ENCODE data around the gene FSD1. TPM values are rescaled to one million over a fixed set of nuclear protein-coding genes. Genes with fewer than 3 reads are reported as not detected.

The FSD1 gene
- polyA plus RNA-seq, 1 donor from 2014 or later: 114 TPM

- H3K79me2 ChIP-seq (replicated peaks; ENCODE audit: insufficient read depth, low read length): no peaks in the 10 kb centered on the region
- no peaks in the 10 kb centered on the region for H3K9me2 ChIP-seq (ENCODE audit: insufficient read depth, low read length)
- no peak overlapping the region for H3K4me2 ChIP-seq (ENCODE audit: low read length)
- H3K9me3 ChIP-seq (ENCODE audit: low read length): no peaks in the 10 kb centered on the region
- H3K9ac ChIP-seq (ENCODE audit: low read length): no peak overlapping the region
- H4K20me1 ChIP-seq (ENCODE audit: insufficient read depth): no peaks in the 10 kb centered on the region
- no peak for TF ChIP-seq RAD21 (conservative IDR thresholded peaks at IDR 0.05)
- TF ChIP-seq SMC3 (conservative IDR thresholded peaks at IDR 0.05; ENCODE audit: poor library complexity): no peak
- no peak for TF ChIP-seq POLR2AphosphoS5 (IDR thresholded peaks at IDR 0.05)
- TF ChIP-seq EP300 (conservative IDR thresholded peaks at IDR 0.05; ENCODE audit: poor library complexity, severe bottlenecking): no peak
- no peak overlapping the region for H3K27ac ChIP-seq (ENCODE audit: low read length)
- H3K4me3 ChIP-seq (ENCODE audit: low read length): no peak overlapping the region
- H3F3A ChIP-seq (ENCODE audit: insufficient read depth, low read length, poor library complexity, severe bottlenecking): no peaks in the 10 kb centered on the region
- no peak overlapping the region for H2AFZ ChIP-seq (ENCODE audit: low read depth, low read length)
- no peaks in the 10 kb centered on the region for H3K36me3 ChIP-seq (ENCODE audit: insufficient read depth, low read length)
- no peaks in the 10 kb centered on the region for H3K27me3 ChIP-seq (ENCODE audit: insufficient read depth, low read depth, low read length)
Observed at GRCh38 chr19:4369109-4369887, 64.9 kb downstream of the FSD1 start.

- Histone ChIP-seq H3K9me2 (ENCODE audit: insufficient read depth, low read length) (no peaks in the 10 kb centered on the region), H3F3A (ENCODE audit: insufficient read depth, low read length, poor library complexity, severe bottlenecking) (no peaks in the 10 kb centered on the region), H3K9ac (ENCODE audit: low read length) (no peak overlapping the region), H4K20me1 (ENCODE audit: insufficient read depth) (no peaks in the 10 kb centered on the region), H2AFZ (ENCODE audit: low read depth, low read length) (no peak overlapping the region), H3K27me3 (ENCODE audit: insufficient read depth, low read depth, low read length) (no peaks in the 10 kb centered on the region), H3K4me3 (ENCODE audit: low read length) (no peak overlapping the region), H3K27ac (ENCODE audit: low read length) (no peak overlapping the region), H3K79me2 (replicated peaks; ENCODE audit: insufficient read depth, low read length) (no peaks in the 10 kb centered on the region), H3K4me2 (ENCODE audit: low read length) (no peak overlapping the region), H3K9me3 (ENCODE audit: low read length) (no peaks in the 10 kb centered on the region), H3K36me3 (ENCODE audit: insufficient read depth, low read length) (no peaks in the 10 kb centered on the region)
- TF ChIP-seq POLR2AphosphoS5 (IDR thresholded peaks at IDR 0.05): no peak
- peak; percentile 36 for TF ChIP-seq CTCF (IDR thresholded peaks at IDR 0.05; ENCODE audit: poor library complexity, severe bottlenecking)
- peak; percentile 43 for TF ChIP-seq SMC3 (conservative IDR thresholded peaks at IDR 0.05; ENCODE audit: poor library complexity)
Observed at GRCh38 chr19:4369888-4370260, 65.5 kb downstream of the FSD1 start.

GRCh38 chr19:4370418-4371041 lies 66.1 kb downstream of the FSD1 start:
- no peak for TF ChIP-seq MXI1 (conservative IDR thresholded peaks at IDR 0.05; ENCODE audit: poor library complexity, severe bottlenecking)
- no peak for TF ChIP-seq EZH2 (IDR thresholded peaks at IDR 0.05; ENCODE audit: borderline replicate concordance, insufficient read depth, low read length, poor library complexity, severe bottlenecking)
- TF ChIP-seq SMC3 (conservative IDR thresholded peaks at IDR 0.05; ENCODE audit: poor library complexity): no peak
- TF ChIP-seq EP300 (conservative IDR thresholded peaks at IDR 0.05; ENCODE audit: poor library complexity, severe bottlenecking): no peak
- no peak for TF ChIP-seq REST (IDR thresholded peaks at IDR 0.05; ENCODE audit: borderline replicate concordance)
- TF ChIP-seq RAD21 (conservative IDR thresholded peaks at IDR 0.05): no peak
- no peak for TF ChIP-seq POLR2AphosphoS5 (IDR thresholded peaks at IDR 0.05)
- no peak for TF ChIP-seq CTCF (IDR thresholded peaks at IDR 0.05; ENCODE audit: poor library complexity, severe bottlenecking)
- TF ChIP-seq TAF1 (IDR thresholded peaks at IDR 0.05; ENCODE audit: low read depth): no peak
- H3K79me2 ChIP-seq (replicated peaks; ENCODE audit: insufficient read depth, low read length): no peaks in the 10 kb centered on the region
- no peaks in the 10 kb centered on the region for H4K20me1 ChIP-seq (ENCODE audit: insufficient read depth)
- no peak overlapping the region for H3K27ac ChIP-seq (ENCODE audit: low read length)
- H3K36me3 ChIP-seq (ENCODE audit: insufficient read depth, low read length): no peaks in the 10 kb centered on the region
- H3K9me3 ChIP-seq (ENCODE audit: low read length): no peaks in the 10 kb centered on the region
- no peaks in the 10 kb centered on the region for H3K27me3 ChIP-seq (ENCODE audit: insufficient read depth, low read depth, low read length)
- no peak overlapping the region for H3K4me2 ChIP-seq (ENCODE audit: low read length)
- no peaks in the 10 kb centered on the region for H3K9me2 ChIP-seq (ENCODE audit: insufficient read depth, low read length)
- no peak overlapping the region for H2AFZ ChIP-seq (ENCODE audit: low read depth, low read length)
- H3F3A ChIP-seq (ENCODE audit: insufficient read depth, low read length, poor library complexity, severe bottlenecking): no peaks in the 10 kb centered on the region
- no peak overlapping the region for H3K9ac ChIP-seq (ENCODE audit: low read length)
- H3K4me3 ChIP-seq (ENCODE audit: low read length): no peak overlapping the region
